Measurements from ENCODE around the gene SCN8A.

Gene SCN8A

GRCh38 chr12:51662728-51663154, 71.7 kb downstream of the SCN8A start:
- no peaks in the 10 kb centered on the region for H3K36me3 ChIP-seq (ENCODE audit: control insufficient read depth in 5 of 5, insufficient read depth in 5 of 5, low read length in 5 of 5)
- H3K9ac ChIP-seq (ENCODE audit: low read length in 5 of 5): no peak overlapping the region
- H3K27ac ChIP-seq (ENCODE audit: low read depth, low read length): no peak overlapping the region
- peaks cover 0 to 4% (median 0%) of the 10 kb centered on the region in 5 donors for H3K4me1 ChIP-seq (ENCODE audit: control insufficient read depth in 5 of 5, insufficient read depth in 5 of 5, low read length in 5 of 5)
- H3K4me3 ChIP-seq (ENCODE audit: low read depth in 1 of 5, low read length in 5 of 5): no peak overlapping the region
- H3K9me3 ChIP-seq (ENCODE audit: control insufficient read depth in 5 of 5, low read length in 5 of 5): peaks cover 0 to 2% (median 0%) of the 10 kb centered on the region in 5 donors
- H3K27me3 ChIP-seq (ENCODE audit: control insufficient read depth in 5 of 5, insufficient read depth in 4 of 5, low read length in 5 of 5): no peaks in the 10 kb centered on the region

DNA sequence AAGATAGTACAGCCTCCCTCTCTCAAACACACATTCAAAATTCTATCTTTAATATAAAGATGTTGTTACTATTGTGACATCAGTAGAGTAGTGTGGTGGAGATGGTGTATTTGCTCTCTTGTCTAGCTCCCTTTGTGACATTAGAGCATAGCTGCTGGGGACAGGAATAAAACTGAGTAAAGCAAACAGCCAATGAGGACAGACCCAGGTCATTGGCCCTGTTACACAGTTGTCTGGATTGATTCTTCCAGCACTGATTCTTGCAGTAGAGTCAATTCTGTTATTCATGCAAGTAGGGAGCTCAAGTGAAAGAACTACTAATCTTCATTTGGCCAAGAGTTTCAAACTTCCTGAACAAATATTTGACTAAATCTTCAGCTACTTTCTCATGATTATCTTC, 72.4 kb downstream of the SCN8A start:
- Histone ChIP-seq H3K27ac (ENCODE audit: low read depth, low read length) (no peak overlapping the region), H3K36me3 (ENCODE audit: control insufficient read depth in 5 of 5, insufficient read depth in 5 of 5, low read length in 5 of 5) (no peaks in the 10 kb centered on the region), H3K9me3 (ENCODE audit: control insufficient read depth in 5 of 5, low read length in 5 of 5) (no peaks in the 10 kb centered on the region), H3K9ac (ENCODE audit: low read length in 5 of 5) (no peak overlapping the region), H3K27me3 (ENCODE audit: control insufficient read depth in 5 of 5, insufficient read depth in 4 of 5, low read length in 5 of 5) (no peaks in the 10 kb centered on the region), H3K4me1 (ENCODE audit: control insufficient read depth in 5 of 5, insufficient read depth in 5 of 5, low read length in 5 of 5) (peaks cover 0 to 4% (median 0%) of the 10 kb centered on the region in 5 donors), H3K4me3 (ENCODE audit: low read depth in 1 of 5, low read length in 5 of 5) (no peak overlapping the region)

GRCh38 chr12:51666696-51667095, 75.7 kb downstream of the SCN8A start:
- peaks cover 0 to 6% (median 0%) of the 10 kb centered on the region in 5 donors for H3K4me1 ChIP-seq (ENCODE audit: control insufficient read depth in 5 of 5, insufficient read depth in 5 of 5, low read length in 5 of 5)
- no peak overlapping the region for H3K4me3 ChIP-seq (ENCODE audit: low read depth in 1 of 5, low read length in 5 of 5)
- H3K27me3 ChIP-seq (ENCODE audit: control insufficient read depth in 5 of 5, insufficient read depth in 4 of 5, low read length in 5 of 5): no peaks in the 10 kb centered on the region
- H3K27ac ChIP-seq (ENCODE audit: low read depth, low read length): no peak overlapping the region
- no peak overlapping the region for H3K9ac ChIP-seq (ENCODE audit: low read length in 5 of 5)
- no peaks in the 10 kb centered on the region for H3K36me3 ChIP-seq (ENCODE audit: control insufficient read depth in 5 of 5, insufficient read depth in 5 of 5, low read length in 5 of 5)
- H3K9me3 ChIP-seq (ENCODE audit: control insufficient read depth in 5 of 5, low read length in 5 of 5): no peaks in the 10 kb centered on the region

- Histone ChIP-seq H3K27ac (ENCODE audit: low read depth, low read length) (no peak overlapping the region), H3K4me1 (ENCODE audit: control insufficient read depth in 5 of 5, insufficient read depth in 5 of 5, low read length in 5 of 5) (peaks cover 0 to 6% (median 0%) of the 10 kb centered on the region in 5 donors), H3K9me3 (ENCODE audit: control insufficient read depth in 5 of 5, low read length in 5 of 5) (no peaks in the 10 kb centered on the region), H3K9ac (ENCODE audit: low read length in 5 of 5) (no peak overlapping the region), H3K27me3 (ENCODE audit: control insufficient read depth in 5 of 5, insufficient read depth in 4 of 5, low read length in 5 of 5) (no peaks in the 10 kb centered on the region), H3K36me3 (ENCODE audit: control insufficient read depth in 5 of 5, insufficient read depth in 5 of 5, low read length in 5 of 5) (no peaks in the 10 kb centered on the region), H3K4me3 (ENCODE audit: low read depth in 1 of 5, low read length in 5 of 5) (no peak overlapping the region)
These were observed 76.2 kb downstream of the SCN8A start for GRCh38 chr12:51667269-51667668.

GRCh38 chr12:51669271-51669670, 78.2 kb downstream of the SCN8A start:
- Histone ChIP-seq H3K9ac (ENCODE audit: low read length in 5 of 5) (no peak overlapping the region), H3K36me3 (ENCODE audit: control insufficient read depth in 5 of 5, insufficient read depth in 5 of 5, low read length in 5 of 5) (no peaks in the 10 kb centered on the region), H3K9me3 (ENCODE audit: control insufficient read depth in 5 of 5, low read length in 5 of 5) (no peaks in the 10 kb centered on the region), H3K4me1 (ENCODE audit: control insufficient read depth in 5 of 5, insufficient read depth in 5 of 5, low read length in 5 of 5) (peaks cover 0 to 2% (median 0%) of the 10 kb centered on the region in 5 donors), H3K27ac (ENCODE audit: low read depth, low read length) (no peak overlapping the region), H3K4me3 (ENCODE audit: low read depth in 1 of 5, low read length in 5 of 5) (no peak overlapping the region), H3K27me3 (ENCODE audit: control insufficient read depth in 5 of 5, insufficient read depth in 4 of 5, low read length in 5 of 5) (no peaks in the 10 kb centered on the region)

GRCh38 chr12:51669996-51670395, 79.0 kb downstream of the SCN8A start:
- H3K4me1 ChIP-seq (ENCODE audit: control insufficient read depth in 5 of 5, insufficient read depth in 5 of 5, low read length in 5 of 5): peaks cover 0 to 3% (median 0%) of the 10 kb centered on the region in 5 donors
- H3K9ac ChIP-seq (ENCODE audit: low read length in 5 of 5): no peak overlapping the region
- no peak overlapping the region for H3K4me3 ChIP-seq (ENCODE audit: low read depth in 1 of 5, low read length in 5 of 5)
- H3K27me3 ChIP-seq (ENCODE audit: control insufficient read depth in 5 of 5, insufficient read depth in 4 of 5, low read length in 5 of 5): no peaks in the 10 kb centered on the region
- no peak overlapping the region for H3K27ac ChIP-seq (ENCODE audit: low read depth, low read length)
- no peaks in the 10 kb centered on the region for H3K9me3 ChIP-seq (ENCODE audit: control insufficient read depth in 5 of 5, low read length in 5 of 5)
- no peaks in the 10 kb centered on the region for H3K36me3 ChIP-seq (ENCODE audit: control insufficient read depth in 5 of 5, insufficient read depth in 5 of 5, low read length in 5 of 5)

- H3K9ac ChIP-seq (ENCODE audit: low read length in 5 of 5): no peak overlapping the region
- H3K9me3 ChIP-seq (ENCODE audit: control insufficient read depth in 5 of 5, low read length in 5 of 5): no peaks in the 10 kb centered on the region
- H3K4me3 ChIP-seq (ENCODE audit: low read depth in 1 of 5, low read length in 5 of 5): no peak overlapping the region
These were observed 81.3 kb downstream of the SCN8A start for GRCh38 chr12:51672334-51672733.

GRCh38 chr12:51675071-51675803, 84.2 kb downstream of the SCN8A start:
- no peak overlapping the region for H3K4me3 ChIP-seq (ENCODE audit: low read depth in 1 of 5, low read length in 5 of 5)
- H3K27ac ChIP-seq (ENCODE audit: low read depth, low read length): no peak overlapping the region
- peaks cover 0 to 3% (median 0%) of the 10 kb centered on the region in 5 donors for H3K4me1 ChIP-seq (ENCODE audit: control insufficient read depth in 5 of 5, insufficient read depth in 5 of 5, low read length in 5 of 5)
- H3K9ac ChIP-seq (ENCODE audit: low read length in 5 of 5): no peak overlapping the region
- H3K27me3 ChIP-seq (ENCODE audit: control insufficient read depth in 5 of 5, insufficient read depth in 4 of 5, low read length in 5 of 5): no peaks in the 10 kb centered on the region
- no peaks in the 10 kb centered on the region for H3K9me3 ChIP-seq (ENCODE audit: control insufficient read depth in 5 of 5, low read length in 5 of 5)
- no peaks in the 10 kb centered on the region for H3K36me3 ChIP-seq (ENCODE audit: control insufficient read depth in 5 of 5, insufficient read depth in 5 of 5, low read length in 5 of 5)

More at GRCh38 chr12:51672334-51672733, 81.3 kb downstream of the SCN8A start:
- H3K27me3 ChIP-seq (ENCODE audit: control insufficient read depth in 5 of 5, insufficient read depth in 4 of 5, low read length in 5 of 5): no peaks in the 10 kb centered on the region
- H3K27ac ChIP-seq (ENCODE audit: low read depth, low read length): no peak overlapping the region
- peaks cover 0 to 5% (median 0%) of the 10 kb centered on the region in 5 donors for H3K4me1 ChIP-seq (ENCODE audit: control insufficient read depth in 5 of 5, insufficient read depth in 5 of 5, low read length in 5 of 5)
- H3K36me3 ChIP-seq (ENCODE audit: control insufficient read depth in 5 of 5, insufficient read depth in 5 of 5, low read length in 5 of 5): no peaks in the 10 kb centered on the region

- Histone ChIP-seq H3K4me1 (ENCODE audit: control insufficient read depth in 5 of 5, insufficient read depth in 5 of 5, low read length in 5 of 5) (peaks cover 0 to 3% (median 0%) of the 10 kb centered on the region in 5 donors), H3K9ac (ENCODE audit: low read length in 5 of 5) (no peak overlapping the region), H3K27ac (ENCODE audit: low read depth, low read length) (no peak overlapping the region), H3K36me3 (ENCODE audit: control insufficient read depth in 5 of 5, insufficient read depth in 5 of 5, low read length in 5 of 5) (no peaks in the 10 kb centered on the region), H3K9me3 (ENCODE audit: control insufficient read depth in 5 of 5, low read length in 5 of 5) (no peaks in the 10 kb centered on the region), H3K4me3 (ENCODE audit: low read depth in 1 of 5, low read length in 5 of 5) (no peak overlapping the region), H3K27me3 (ENCODE audit: control insufficient read depth in 5 of 5, insufficient read depth in 4 of 5, low read length in 5 of 5) (no peaks in the 10 kb centered on the region)
These were observed 85.8 kb downstream of the SCN8A start for GRCh38 chr12:51676875-51677274.

- H3K9me3 ChIP-seq (ENCODE audit: control insufficient read depth in 5 of 5, low read length in 5 of 5): no peaks in the 10 kb centered on the region
- H3K27ac ChIP-seq (ENCODE audit: low read depth, low read length): no peak overlapping the region
- H3K36me3 ChIP-seq (ENCODE audit: control insufficient read depth in 5 of 5, insufficient read depth in 5 of 5, low read length in 5 of 5): no peaks in the 10 kb centered on the region
- H3K4me1 ChIP-seq (ENCODE audit: control insufficient read depth in 5 of 5, insufficient read depth in 5 of 5, low read length in 5 of 5): peaks cover 0 to 3% (median 0%) of the 10 kb centered on the region in 5 donors
- H3K27me3 ChIP-seq (ENCODE audit: control insufficient read depth in 5 of 5, insufficient read depth in 4 of 5, low read length in 5 of 5): no peaks in the 10 kb centered on the region
- no peak overlapping the region for H3K9ac ChIP-seq (ENCODE audit: low read length in 5 of 5)
- no peak overlapping the region for H3K4me3 ChIP-seq (ENCODE audit: low read depth in 1 of 5, low read length in 5 of 5)
These were observed 86.4 kb downstream of the SCN8A start for GRCh38 chr12:51677284-51677968.
